ENCODE data around the gene STYK1.

Gene STYK1, protein sequence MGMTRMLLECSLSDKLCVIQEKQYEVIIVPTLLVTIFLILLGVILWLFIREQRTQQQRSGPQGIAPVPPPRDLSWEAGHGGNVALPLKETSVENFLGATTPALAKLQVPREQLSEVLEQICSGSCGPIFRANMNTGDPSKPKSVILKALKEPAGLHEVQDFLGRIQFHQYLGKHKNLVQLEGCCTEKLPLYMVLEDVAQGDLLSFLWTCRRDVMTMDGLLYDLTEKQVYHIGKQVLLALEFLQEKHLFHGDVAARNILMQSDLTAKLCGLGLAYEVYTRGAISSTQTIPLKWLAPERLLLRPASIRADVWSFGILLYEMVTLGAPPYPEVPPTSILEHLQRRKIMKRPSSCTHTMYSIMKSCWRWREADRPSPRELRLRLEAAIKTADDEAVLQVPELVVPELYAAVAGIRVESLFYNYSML

DNA sequence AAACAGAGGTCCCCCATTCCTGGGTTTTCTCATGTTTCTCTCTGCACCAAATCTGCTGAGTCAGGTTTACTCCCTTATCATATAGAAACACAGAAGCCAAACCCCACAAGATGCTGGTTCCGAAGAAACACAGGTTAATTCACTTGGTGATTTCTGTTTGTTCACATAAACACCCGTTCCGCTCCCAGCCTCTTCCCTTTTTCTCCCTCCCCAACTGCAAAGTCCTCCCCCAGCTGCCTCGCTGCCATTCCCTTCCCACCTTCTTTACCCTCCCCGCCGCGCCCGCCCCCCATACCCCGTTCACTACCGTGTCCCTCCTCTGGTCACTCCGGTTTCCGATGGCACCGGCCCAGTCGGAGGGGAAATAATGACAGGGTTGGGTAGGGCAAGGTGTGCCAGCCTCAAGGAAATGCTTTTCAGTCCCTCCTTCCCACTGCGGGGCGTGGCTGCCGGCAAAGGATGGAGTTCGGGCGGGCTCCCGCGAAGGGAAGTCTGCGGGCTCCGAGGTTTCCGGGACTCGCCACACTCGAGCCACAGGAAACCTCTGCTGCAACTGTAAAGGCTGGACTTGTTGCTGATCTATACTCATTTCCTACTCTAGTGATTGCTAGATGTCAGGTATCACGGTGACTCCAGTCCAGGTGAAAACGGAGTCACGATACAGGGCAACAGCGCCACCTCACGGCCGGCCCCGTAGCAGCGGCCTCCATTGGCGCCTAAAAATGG lies at the start of gene STYK1:
Gene STYK1 (minus strand): TSS at position 394 of the 726 bp plus-strand sequence. CDS start 39,434 bp downstream, outside the sequence.
- peak within 1 kb of the TSS; percentile 80 to 97 for H3K9ac ChIP-seq (ENCODE audit: low read depth in 1 of 2, low read length in 2 of 2)

DNA sequence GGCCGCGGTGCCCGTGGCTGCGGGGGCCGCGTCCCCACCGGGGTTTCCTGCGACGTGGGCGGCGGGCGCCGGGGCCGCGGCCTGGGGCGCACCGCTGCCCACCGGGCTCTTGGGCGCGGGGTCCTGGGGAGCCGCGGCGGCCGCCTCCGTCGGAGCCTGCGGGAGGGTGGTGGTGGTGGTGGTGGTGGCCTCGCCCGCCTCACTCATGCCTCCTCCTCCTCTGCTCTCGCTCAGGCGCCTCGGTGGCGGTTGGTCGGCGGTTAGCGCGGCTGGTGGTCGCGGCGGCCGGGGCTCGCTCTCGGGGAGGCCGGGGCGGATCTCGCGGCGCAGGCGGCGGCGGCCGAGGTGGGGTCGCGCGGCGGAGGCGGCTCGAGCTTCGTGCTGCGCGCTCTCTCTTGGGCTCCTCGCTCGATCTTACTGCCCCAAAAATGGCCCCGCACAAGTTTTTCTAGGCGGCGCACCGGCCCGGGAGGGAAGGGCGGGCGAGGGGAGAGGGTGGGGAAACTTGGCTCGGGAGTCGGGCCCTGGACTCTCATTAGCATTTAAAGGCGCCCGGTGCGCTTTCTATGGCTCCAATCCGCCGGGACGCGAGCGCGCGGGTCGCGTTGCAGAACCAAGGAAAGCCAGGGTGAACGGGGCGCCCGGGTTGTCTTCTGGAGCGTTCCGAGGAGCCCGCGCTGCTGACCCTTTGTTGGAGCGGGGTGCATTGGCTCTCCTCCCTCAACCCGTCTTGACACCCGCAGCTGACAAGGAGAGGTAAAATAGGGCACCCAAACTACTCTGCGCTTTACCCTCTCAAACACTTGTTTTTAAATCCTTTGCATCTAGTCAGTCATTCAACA lies 49.3 kb upstream of the STYK1 start, which contains the start of gene YBX3:
Gene YBX3 (minus strand): TSS at position 419 of the 842 bp plus-strand sequence. CDS start 212 bp downstream, at position 207.
- Histone ChIP-seq H3K27ac (ENCODE audit: low read depth in 2 of 2, low read length in 2 of 2) (peak within 1 kb of the TSS; percentile 90 to 92), H3K36me3 (ENCODE audit: control insufficient read depth in 2 of 2, insufficient read depth in 2 of 2, low read length in 2 of 2) (peaks cover 0 to 2% of the 10 kb centered on the region in 2 donors), H3K4me3 (ENCODE audit: low read length in 2 of 2) (peak within 1 kb of the TSS; percentile 89 to 95), H3K27me3 (ENCODE audit: control insufficient read depth in 2 of 2, insufficient read depth in 2 of 2, low read length in 2 of 2) (no peaks in the 10 kb centered on the region), H3K9me3 (ENCODE audit: control insufficient read depth in 2 of 2, low read length in 2 of 2) (no peaks in the 10 kb centered on the region), H3K4me1 (ENCODE audit: control insufficient read depth in 2 of 2, insufficient read depth in 2 of 2, low read length in 2 of 2) (peaks cover 5 to 38% of the 10 kb centered on the region in 2 donors), H3K9ac (ENCODE audit: low read depth in 1 of 2, low read length in 2 of 2) (peak within 1 kb of the TSS; percentile 92 to 94)

More for the DNA sequence above, at the start of gene STYK1:
- Histone ChIP-seq H3K4me1 (ENCODE audit: control insufficient read depth in 2 of 2, insufficient read depth in 2 of 2, low read length in 2 of 2) (peaks cover 8 to 10% of the 10 kb centered on the region in 2 donors), H3K27me3 (ENCODE audit: control insufficient read depth in 2 of 2, insufficient read depth in 2 of 2, low read length in 2 of 2) (peaks cover 0 to 5% of the 10 kb centered on the region in 2 donors), H3K27ac (ENCODE audit: low read depth in 2 of 2, low read length in 2 of 2) (peak within 1 kb of the TSS; percentile 94 to 97), H3K36me3 (ENCODE audit: control insufficient read depth in 2 of 2, insufficient read depth in 2 of 2, low read length in 2 of 2) (no peaks in the 10 kb centered on the region), H3K9me3 (ENCODE audit: control insufficient read depth in 2 of 2, low read length in 2 of 2) (no peaks in the 10 kb centered on the region), H3K4me3 (ENCODE audit: low read length in 2 of 2) (peak within 1 kb of the TSS; percentile 84 to 85)

GRCh38 chr12:10722502-10722904 lies 48.7 kb upstream of the STYK1 start:
- Histone ChIP-seq H3K9ac (ENCODE audit: low read depth in 1 of 2, low read length in 2 of 2) (peak overlapping the region; percentile 92 to 94), H3K27me3 (ENCODE audit: control insufficient read depth in 2 of 2, insufficient read depth in 2 of 2, low read length in 2 of 2) (no peaks in the 10 kb centered on the region), H3K9me3 (ENCODE audit: control insufficient read depth in 2 of 2, low read length in 2 of 2) (no peaks in the 10 kb centered on the region), H3K4me3 (ENCODE audit: low read length in 2 of 2) (peak overlapping the region; percentile 89 to 95), H3K36me3 (ENCODE audit: control insufficient read depth in 2 of 2, insufficient read depth in 2 of 2, low read length in 2 of 2) (peaks cover 0 to 2% of the 10 kb centered on the region in 2 donors), H3K4me1 (ENCODE audit: control insufficient read depth in 2 of 2, insufficient read depth in 2 of 2, low read length in 2 of 2) (peaks cover 6 to 39% of the 10 kb centered on the region in 2 donors), H3K27ac (ENCODE audit: low read depth in 2 of 2, low read length in 2 of 2) (peak overlapping the region; percentile 90 to 92)

DNA sequence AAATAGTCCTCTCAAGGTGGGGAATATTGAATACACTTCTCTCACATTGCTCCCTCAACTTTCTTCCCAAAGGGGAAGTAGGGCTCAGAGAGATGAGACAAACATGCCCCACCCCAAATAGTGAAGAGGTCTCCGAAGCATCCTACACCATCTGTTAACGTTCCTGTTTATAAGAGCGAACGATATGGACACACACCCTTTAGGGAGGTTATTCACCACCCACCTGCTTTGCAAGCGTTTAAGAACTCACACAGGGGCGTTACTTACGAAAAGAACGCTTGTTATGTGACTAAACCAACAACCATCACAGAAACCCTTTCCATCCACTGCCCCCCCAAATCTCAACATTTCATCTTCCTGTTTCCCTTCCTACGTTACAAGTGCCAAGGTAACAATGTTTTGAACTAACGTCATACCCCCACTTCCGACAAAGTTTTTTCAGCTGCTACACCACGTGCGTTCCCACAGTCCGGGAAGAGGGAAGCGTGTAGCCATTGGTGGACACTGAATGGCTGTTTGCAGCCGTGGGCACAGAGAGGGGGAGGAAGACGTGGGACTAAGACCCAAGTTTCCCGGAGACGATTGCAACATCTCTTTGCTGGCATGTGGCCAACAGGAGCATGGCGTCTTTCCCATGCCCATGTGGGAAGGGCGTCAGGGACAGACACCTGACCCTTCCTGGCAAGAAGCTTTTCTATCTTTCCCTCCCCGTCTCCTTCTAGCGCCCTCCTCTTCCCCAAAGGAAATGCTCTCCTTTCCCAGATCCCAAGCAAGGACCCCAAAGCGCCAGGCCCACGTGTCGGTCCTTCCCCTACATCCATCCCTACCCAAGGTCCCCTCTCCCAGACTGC lies 48.0 kb upstream of the STYK1 start:
- H3K36me3 ChIP-seq (ENCODE audit: control insufficient read depth in 2 of 2, insufficient read depth in 2 of 2, low read length in 2 of 2) = peaks cover 0 to 2% of the 10 kb centered on the region in 2 donors
- peaks cover 10 to 46% of the 10 kb centered on the region in 2 donors for H3K4me1 ChIP-seq (ENCODE audit: control insufficient read depth in 2 of 2, insufficient read depth in 2 of 2, low read length in 2 of 2)
- peak overlapping the region; percentile 92 to 94 for H3K9ac ChIP-seq (ENCODE audit: low read depth in 1 of 2, low read length in 2 of 2)

GRCh38 chr12:10720974-10721650 lies 47.3 kb upstream of the STYK1 start:
- no peaks in the 10 kb centered on the region for H3K27me3 ChIP-seq (ENCODE audit: control insufficient read depth in 2 of 2, insufficient read depth in 2 of 2, low read length in 2 of 2)
- H3K27ac ChIP-seq (ENCODE audit: low read depth in 2 of 2, low read length in 2 of 2) = peak overlapping the region; percentile 90 to 92
- no peaks in the 10 kb centered on the region for H3K9me3 ChIP-seq (ENCODE audit: control insufficient read depth in 2 of 2, low read length in 2 of 2)
- H3K4me1 ChIP-seq (ENCODE audit: control insufficient read depth in 2 of 2, insufficient read depth in 2 of 2, low read length in 2 of 2) = peaks cover 16 to 52% of the 10 kb centered on the region in 2 donors
- peak overlapping the region; percentile 92 to 94 for H3K9ac ChIP-seq (ENCODE audit: low read depth in 1 of 2, low read length in 2 of 2)
- peak overlapping the region; percentile 89 to 95 for H3K4me3 ChIP-seq (ENCODE audit: low read length in 2 of 2)
- peaks cover 0 to 2% of the 10 kb centered on the region in 2 donors for H3K36me3 ChIP-seq (ENCODE audit: control insufficient read depth in 2 of 2, insufficient read depth in 2 of 2, low read length in 2 of 2)

More for the DNA sequence above, 48.0 kb upstream of the STYK1 start:
- peak overlapping the region; percentile 89 to 95 for H3K4me3 ChIP-seq (ENCODE audit: low read length in 2 of 2)
- H3K27ac ChIP-seq (ENCODE audit: low read depth in 2 of 2, low read length in 2 of 2) = peak overlapping the region; percentile 90 to 92
- H3K9me3 ChIP-seq (ENCODE audit: control insufficient read depth in 2 of 2, low read length in 2 of 2) = no peaks in the 10 kb centered on the region
- no peaks in the 10 kb centered on the region for H3K27me3 ChIP-seq (ENCODE audit: control insufficient read depth in 2 of 2, insufficient read depth in 2 of 2, low read length in 2 of 2)

GRCh38 chr12:10719482-10719881 lies 45.6 kb upstream of the STYK1 start:
- Histone ChIP-seq H3K9me3 (ENCODE audit: control insufficient read depth in 2 of 2, low read length in 2 of 2) (no peaks in the 10 kb centered on the region), H3K27ac (ENCODE audit: low read depth in 2 of 2, low read length in 2 of 2) (peak overlapping the region in 1 of 2 donors; percentile 45), H3K4me3 (ENCODE audit: low read length in 2 of 2) (no peak overlapping the region), H3K36me3 (ENCODE audit: control insufficient read depth in 2 of 2, insufficient read depth in 2 of 2, low read length in 2 of 2) (peaks cover under 1 to 2% of the 10 kb centered on the region in 2 donors), H3K4me1 (ENCODE audit: control insufficient read depth in 2 of 2, insufficient read depth in 2 of 2, low read length in 2 of 2) (peaks cover 16 to 57% of the 10 kb centered on the region in 2 donors), H3K9ac (ENCODE audit: low read depth in 1 of 2, low read length in 2 of 2) (no peak overlapping the region), H3K27me3 (ENCODE audit: control insufficient read depth in 2 of 2, insufficient read depth in 2 of 2, low read length in 2 of 2) (no peaks in the 10 kb centered on the region)

GRCh38 chr12:10718279-10718821 lies 44.5 kb upstream of the STYK1 start:
- Histone ChIP-seq H3K9me3 (ENCODE audit: control insufficient read depth in 2 of 2, low read length in 2 of 2) (no peaks in the 10 kb centered on the region), H3K4me3 (ENCODE audit: low read length in 2 of 2) (no peak overlapping the region)

DNA sequence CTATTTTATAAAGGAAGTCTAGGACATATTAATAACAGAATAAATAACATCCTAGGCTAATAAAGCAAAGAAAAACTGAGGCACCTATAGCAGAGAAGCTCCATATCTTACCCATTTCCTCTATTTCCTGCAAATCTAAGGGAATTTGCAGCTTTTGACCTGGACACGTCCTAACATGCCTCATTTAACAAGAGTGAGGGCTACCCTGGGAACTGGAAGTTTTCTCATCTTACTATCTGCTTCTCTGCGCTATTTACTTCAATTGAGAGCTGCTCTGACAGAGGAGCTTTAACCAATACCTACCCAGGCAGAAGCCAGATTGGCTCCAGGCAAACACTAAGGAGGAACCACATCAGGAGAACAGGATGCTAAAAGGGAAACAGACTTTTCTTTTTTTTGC lies 43.6 kb upstream of the STYK1 start:
- peak overlapping the region; percentile 56 to 64 for H3K27ac ChIP-seq (ENCODE audit: low read depth in 2 of 2, low read length in 2 of 2)
- H3K36me3 ChIP-seq (ENCODE audit: control insufficient read depth in 2 of 2, insufficient read depth in 2 of 2, low read length in 2 of 2) = peaks cover 20 to 22% of the 10 kb centered on the region in 2 donors
- no peak overlapping the region for H3K9ac ChIP-seq (ENCODE audit: low read depth in 1 of 2, low read length in 2 of 2)
- H3K4me1 ChIP-seq (ENCODE audit: control insufficient read depth in 2 of 2, insufficient read depth in 2 of 2, low read length in 2 of 2) = peaks cover 16 to 50% of the 10 kb centered on the region in 2 donors
- H3K9me3 ChIP-seq (ENCODE audit: control insufficient read depth in 2 of 2, low read length in 2 of 2) = no peaks in the 10 kb centered on the region
- no peaks in the 10 kb centered on the region for H3K27me3 ChIP-seq (ENCODE audit: control insufficient read depth in 2 of 2, insufficient read depth in 2 of 2, low read length in 2 of 2)
- H3K4me3 ChIP-seq (ENCODE audit: low read length in 2 of 2) = no peak overlapping the region

More at GRCh38 chr12:10718279-10718821, 44.5 kb upstream of the STYK1 start:
- peaks cover 11 to 13% of the 10 kb centered on the region in 2 donors for H3K36me3 ChIP-seq (ENCODE audit: control insufficient read depth in 2 of 2, insufficient read depth in 2 of 2, low read length in 2 of 2)
- peak overlapping the region; percentile 27 to 45 for H3K27ac ChIP-seq (ENCODE audit: low read depth in 2 of 2, low read length in 2 of 2)
- no peaks in the 10 kb centered on the region for H3K27me3 ChIP-seq (ENCODE audit: control insufficient read depth in 2 of 2, insufficient read depth in 2 of 2, low read length in 2 of 2)
- H3K9ac ChIP-seq (ENCODE audit: low read depth in 1 of 2, low read length in 2 of 2) = no peak overlapping the region
- H3K4me1 ChIP-seq (ENCODE audit: control insufficient read depth in 2 of 2, insufficient read depth in 2 of 2, low read length in 2 of 2) = peaks cover 16 to 50% of the 10 kb centered on the region in 2 donors

All from mucosa of rectum (tissue), 2 donors.